HG02938 (cell line): Measurements from ENCODE around the gene AKT1.
"Not testable (repeated sequence)": the region's sequence is repeated elsewhere in the genome, so short reads cannot be mapped to it uniquely, and the experiment has no call there.

Experiments used
- ATAC-seq: cut with Tn5 transposase; IDR thresholded peaks from one replicate; pipeline ENCODE4 v1.9.1; 2021; ENCODE audit warnings: mild to moderate bottlenecking, moderate library complexity; ENCODE audit not compliant: unreplicated experiment

AKT1 gene

DNA sequence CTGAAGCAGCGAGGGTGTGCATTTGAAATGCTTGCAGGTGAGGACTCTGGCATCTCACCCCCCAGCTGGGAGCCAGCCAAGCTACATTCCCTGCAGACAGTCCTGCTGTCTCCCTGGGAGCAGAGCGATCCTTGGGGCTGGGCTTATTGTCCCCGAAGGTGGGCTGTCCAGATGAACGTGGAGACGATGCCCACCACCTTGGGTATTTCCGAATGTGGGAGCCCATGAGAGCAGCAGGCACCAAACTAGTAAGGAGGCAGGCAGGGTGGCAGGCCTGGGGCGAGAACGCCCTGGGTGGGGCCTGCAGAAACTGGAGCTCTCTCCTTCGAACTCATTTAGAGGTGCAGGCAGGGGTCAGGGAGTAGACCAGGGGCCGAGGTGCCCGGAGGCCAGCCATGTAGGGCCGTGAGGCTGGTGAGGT is 23.8 kb upstream of the AKT1 start:
- no peak for ATAC-seq

DNA sequence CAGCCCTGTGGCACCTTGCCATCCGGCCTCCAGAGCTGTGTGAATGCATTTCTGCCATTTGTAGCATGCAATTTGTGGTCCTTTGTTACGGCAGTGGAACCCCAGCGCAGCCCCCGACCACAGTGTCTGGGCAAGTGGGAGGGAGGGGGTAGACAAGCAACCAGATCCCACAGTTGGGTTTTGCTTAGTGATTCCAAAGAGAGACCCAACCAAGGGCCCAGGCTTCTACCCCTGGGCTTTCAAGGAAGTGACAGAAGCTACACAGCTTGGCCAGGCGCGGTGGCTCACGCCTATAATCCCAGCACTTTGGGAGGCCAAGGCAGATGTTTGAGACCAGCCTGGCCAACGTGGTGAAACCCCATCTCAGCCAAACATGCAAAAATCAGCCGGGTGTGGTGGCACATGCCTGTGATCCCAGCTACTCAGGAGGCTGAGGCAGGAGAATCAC is 23.2 kb upstream of the AKT1 start:
- no peak for ATAC-seq

DNA sequence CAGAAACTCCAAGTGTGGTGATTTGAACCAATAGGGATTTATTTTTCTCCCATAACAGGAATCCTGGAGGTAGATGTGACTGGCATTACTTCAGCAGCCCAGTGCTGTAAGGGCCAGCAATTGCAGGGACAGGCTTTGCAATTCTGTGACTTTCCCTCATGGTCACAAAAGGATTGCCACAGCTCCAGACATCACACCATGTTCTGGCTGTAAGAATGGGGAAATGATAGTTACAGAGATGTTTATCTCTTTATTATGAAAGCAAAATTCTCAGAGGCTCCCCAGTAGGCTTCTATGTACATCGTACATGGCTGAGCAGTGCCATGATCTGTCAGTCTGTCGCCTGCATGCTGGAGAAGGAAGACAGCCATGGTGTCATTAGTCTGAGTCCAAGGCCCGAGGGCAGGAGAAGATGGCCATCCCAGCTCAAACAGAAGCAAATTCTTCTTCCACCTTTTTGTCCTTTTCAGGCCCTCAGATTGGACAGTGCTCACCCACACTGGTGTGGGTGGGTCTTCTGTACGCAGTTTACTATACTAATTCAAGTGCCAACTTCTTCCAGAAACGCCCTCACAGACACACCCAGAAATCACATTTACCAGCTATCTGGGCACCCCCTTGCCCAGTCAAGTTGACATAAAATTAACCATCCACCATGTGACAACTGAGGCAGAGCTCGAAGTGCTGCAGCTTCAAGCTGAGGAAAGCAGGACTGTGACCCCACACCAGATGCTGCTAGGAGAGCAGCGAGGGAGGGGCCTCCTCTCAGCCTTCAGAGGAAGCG is 22.6 kb upstream of the AKT1 start:
- ATAC-seq: no peak

DNA sequence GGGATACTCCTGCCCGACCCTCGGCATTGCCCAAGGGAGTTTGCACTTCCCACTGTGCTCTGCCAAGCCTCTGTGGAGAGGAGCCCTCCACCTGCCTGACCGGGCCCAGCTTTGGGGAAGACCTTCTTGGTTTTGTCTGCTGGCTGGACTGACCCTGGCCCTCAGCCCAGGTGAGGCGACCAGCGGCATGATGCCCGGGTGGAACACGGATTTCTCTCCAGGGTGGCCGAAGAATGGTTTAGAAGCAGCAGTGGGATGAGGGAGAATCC is 21.0 kb upstream of the AKT1 start:
- no peak for ATAC-seq

DNA sequence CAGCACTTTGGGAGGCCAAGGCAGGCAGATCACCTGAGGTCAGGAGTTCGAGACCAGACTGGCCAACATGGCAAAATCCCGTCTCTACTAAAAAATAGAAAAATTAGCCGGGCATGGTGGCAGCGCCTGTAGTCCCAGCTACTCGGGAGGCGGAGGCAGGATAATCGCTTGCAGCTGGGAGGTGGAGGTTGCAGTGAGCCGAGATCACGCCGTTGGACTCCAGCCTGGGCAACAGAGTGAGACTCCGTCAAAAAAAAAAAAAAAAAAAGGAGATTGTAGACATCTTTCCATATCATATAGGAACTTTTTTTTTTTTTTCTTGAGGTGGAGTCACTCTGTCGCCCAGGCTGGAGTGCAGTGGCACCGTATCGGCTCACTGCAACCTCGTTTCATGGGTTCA is 19.2 kb upstream of the AKT1 start:
- ATAC-seq: not testable (repeated sequence)

DNA sequence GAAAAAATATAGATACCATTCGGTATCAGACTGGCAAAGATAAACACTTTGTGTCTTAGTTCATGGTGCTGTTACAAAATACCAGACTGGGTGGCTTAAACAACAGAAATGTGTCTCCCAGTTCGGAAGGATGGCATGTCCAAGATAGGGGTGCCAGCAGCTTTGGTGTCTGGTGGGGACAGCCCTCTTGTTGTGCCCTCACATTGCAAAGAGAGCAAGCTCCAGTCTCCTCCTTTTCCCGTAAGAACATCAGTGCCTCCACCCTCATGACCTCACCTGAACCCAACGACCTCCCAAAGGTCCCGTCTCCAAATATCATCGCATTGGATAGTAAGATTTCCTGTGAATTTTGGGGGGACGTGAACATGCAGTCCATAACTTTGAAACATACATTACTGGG is 17.7 kb upstream of the AKT1 start:
- ATAC-seq: no peak

DNA sequence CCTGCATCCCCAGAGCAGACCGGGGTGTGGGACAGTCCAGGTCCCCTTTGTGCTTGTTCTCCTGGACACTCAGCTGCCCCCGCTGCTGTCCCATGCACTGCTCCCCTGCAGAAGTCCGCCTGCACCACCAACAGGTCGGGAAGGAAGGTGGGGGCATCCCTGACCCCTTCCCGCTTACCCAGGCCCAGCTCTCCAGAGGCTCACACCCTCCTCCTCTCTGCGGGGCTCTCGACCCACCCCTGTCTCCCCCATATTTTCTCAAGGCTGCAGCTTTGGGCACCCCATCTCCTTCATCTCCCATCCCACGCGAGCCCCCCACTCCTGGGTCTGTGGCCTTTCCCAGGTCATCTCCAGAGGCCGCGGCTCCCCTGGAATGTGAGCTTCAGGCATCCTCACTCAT is 14.8 kb upstream of the AKT1 start:
- ATAC-seq: no peak

DNA sequence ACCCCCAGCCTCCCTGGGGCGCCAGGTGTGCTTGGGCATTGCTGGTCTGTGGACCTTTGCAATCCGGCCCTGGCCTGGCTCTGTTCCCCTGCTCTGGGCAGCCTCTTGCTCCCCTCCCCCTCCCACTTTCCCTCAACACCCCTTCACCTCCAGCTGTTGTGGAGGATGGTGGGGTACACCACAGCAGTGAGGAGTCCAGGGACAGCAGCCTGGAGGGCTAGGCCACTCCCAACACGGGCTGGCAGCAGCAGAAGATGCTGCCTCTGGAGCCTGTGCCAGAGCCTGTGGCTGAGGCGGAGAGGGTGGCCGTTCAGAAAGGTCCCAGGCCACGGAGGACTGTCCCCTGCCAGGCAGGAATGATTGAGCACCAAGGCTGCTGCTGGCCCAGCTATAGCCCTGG is 12.9 kb upstream of the AKT1 start:
- ATAC-seq: no peak

DNA sequence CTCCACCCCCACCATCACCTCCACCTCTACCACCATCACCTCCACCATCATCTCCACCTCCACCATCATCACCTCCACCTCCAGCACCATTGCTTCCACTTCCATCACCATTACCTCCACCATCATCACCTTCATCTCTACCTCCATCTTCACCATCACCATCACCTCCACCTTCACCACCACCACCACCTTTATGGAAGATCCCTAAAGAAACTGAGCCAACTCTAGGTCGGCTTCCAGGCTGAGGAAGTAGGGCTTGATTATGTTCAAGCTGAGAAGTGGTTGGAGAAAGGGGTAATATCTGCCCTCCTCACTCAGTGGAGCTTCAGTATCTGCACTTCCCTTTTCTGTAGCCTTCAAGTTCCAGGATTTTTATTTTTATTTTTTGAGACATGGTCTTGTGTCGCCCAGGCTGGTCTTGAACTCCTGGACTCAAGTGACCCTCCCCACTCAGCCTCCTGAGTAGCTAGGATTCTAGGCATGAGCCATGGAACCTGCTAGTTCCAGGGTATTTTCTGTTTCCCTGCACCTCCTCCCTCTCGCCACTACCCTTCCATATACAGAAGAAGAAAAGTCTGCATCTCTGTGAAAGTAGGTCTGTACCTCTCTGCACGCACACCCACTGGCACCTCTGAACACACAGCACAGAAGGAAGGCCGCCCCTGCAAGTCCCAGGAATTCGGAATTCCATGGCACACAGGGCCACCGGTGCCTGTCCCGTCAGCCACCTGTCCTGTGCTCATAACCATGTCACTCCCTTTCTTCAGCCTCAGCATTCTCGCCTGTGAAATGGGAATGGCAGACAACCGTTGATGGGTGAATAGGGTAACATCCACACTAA is 11.3 kb upstream of the AKT1 start:
- no peak for ATAC-seq

DNA sequence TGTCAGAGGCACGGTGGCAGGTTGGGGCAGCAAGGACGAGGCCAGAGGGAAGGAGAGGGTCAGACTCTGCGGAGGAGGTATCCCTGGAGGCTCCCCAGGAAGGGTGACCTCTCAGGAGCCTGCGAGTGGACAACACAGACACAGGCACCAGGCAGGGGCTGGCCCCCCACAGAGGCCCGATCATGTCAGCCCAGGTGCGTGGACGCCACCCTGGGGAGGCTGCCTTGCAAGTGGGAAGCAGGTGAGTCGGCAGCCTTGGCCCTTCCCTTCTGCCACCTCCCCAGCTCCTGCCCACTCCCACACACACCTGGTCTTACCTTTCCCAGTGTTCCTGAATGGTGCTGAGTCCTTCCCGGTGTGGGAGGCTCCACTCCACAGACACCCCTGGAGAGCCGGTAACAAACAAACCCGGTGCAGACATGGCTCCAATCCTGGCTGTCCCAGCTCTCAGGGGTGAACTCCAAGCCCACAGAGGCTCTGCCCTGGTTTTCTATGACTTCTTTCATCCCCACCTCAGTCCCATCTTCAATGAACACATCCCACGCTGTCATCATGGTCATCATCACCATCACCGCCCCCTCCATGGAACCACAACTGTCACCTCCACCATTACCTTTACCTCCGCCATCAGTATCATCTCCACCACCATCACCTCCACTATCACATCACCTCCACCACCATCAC is 10.5 kb upstream of the AKT1 start:
- ATAC-seq: no peak

DNA sequence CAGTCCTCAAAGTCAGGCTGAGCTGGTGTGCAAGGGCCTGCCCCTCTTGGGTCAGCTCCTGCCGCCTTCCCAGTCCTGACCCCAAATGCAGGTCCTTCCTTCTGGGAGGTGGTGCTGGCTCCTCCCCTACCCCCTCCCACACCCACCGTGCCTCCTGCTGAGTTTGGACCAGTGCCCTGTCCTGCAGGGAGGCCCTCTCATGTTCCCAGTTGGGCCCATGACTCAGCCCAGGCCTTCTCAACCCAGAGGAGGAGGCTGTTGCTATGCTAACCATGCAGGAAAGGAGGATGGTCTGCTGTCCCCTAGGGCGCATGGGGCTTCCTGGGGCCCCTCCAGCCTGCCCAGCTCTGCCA is 9.8 kb upstream of the AKT1 start:
- no peak for ATAC-seq

DNA sequence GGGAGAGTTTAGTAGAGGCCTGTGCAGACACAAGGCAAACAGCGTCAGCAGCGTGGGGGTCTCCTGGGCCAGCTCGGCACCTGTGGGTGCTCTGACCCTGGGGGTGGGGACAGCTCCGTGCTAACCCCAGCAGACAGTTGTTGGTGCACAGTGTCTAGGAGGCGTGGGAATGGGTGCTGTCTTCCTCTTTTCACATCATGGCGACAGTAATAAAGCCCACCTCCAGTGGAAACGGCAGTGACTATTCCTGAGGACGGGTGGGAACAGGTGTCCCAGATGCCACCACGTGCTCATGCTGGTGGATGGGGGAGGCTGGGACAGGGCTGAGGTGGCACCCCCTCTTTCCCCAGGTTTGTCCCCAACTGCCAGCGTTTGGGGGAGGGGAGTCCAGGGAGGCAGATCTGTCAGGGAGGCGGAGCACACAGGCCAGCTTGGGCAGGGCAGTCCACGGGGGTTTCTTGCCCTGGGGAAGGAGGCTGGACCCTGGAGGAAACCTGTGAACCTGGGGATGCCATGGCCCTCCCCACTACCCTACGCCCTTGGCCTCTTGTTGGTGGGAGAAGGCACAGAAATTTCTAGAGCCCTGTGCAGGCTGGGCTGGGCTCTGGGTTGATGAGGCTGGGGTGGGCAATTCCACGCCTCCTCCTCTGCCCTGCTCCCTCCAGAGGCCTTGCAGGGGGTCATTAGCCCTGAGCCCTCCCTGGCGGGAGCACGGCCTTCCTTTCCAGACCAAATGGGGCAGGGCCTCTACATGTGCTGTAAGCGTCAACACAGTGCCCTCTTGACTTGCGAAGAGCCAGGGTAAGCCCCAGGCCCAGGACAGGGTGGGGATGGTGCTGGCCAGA is 9.2 kb upstream of the AKT1 start:
- no peak for ATAC-seq

DNA sequence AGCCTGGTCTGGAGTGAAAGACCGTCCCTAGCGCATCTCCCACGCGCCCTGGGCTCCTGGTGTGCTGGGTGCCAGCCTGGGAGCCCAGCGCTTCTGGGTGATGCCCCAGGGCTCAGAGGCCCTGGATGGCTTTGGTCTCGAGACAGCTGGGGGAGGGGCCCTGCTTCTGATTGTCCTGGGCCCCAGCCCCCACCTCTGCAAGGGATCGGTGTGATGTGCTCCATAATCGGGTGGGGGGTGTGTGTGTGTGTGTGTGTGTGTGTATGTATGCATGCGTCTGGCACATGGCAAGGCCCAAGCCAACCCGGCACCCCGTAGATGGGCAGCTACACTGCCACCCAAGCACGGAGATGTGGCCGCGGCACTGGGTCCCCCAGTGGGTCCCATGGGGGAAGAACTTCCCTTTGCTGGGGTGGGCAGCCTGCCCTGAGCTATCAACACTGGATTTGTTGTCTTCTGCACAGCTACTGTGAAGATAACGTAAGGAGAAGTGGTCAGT is 8.4 kb upstream of the AKT1 start:
- no peak for ATAC-seq

DNA sequence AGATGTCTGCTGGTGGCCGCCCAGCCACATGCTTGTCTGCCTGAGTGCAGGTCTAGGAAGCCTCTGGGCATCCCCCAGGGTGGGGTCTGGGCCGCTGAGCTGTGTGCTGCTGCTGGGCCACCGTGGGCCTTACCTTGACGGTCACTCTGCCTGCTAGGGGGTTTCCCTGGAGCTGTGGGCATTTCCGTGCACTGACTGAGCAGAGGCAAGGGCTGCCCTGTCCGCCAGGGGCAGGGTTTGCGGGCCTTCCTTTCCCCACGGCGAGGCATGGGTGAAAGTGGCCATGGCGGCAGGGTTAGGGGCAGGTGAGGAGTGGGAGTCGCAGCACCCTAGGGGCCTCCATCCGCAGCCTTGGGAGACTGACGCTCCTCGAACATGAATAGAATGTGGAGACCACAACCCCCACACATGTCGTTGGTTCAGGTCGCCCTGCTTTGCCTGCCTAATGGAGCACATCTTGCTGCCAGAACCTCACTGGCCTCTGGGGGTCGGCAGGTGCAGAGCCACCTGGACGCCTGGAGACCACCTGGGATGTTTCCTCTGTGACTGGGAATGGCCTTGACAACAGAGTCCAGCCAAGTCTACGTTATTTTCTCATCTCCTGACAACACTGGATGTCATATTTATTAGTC is 7.8 kb upstream of the AKT1 start:
- ATAC-seq: no peak

DNA sequence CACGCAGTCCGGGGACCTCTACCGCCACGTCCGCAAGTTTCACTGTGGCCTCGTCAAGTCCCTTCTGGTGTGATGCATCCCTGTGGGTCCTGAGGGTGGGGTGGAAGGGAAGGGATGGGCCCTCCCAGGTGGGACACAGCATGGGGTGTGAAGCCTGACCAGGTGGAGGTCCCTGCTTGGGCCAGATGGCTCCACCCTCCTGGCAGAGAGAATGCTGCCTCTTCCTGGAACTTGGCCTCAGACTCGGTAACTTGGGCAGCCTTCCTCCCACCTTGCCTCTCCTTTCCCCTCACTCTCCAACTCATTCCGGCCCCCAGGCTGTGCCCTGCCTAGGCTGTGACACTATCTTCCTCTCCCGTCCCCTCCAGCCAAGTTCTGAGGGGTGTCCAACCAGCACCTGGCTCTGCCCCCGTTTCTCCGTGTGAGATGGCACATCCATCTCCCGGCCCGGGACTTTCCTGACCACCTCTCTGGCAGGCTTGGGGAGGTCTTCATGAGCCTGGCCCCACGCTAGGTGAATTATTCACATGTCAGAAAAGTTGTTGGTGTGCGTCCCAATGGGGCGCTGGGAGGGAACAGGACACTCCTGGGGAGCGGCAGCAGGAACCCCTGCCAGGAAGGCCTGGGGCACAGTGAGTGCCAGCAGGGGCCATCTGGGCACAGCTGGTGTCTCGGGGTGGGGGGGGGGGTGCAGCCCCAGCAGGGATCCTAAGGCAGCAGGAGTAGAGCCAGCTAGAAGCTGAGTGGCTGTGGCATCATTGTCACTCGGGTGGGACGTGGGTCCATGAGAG is 7.0 kb upstream of the AKT1 start:
- ATAC-seq: no peak

DNA sequence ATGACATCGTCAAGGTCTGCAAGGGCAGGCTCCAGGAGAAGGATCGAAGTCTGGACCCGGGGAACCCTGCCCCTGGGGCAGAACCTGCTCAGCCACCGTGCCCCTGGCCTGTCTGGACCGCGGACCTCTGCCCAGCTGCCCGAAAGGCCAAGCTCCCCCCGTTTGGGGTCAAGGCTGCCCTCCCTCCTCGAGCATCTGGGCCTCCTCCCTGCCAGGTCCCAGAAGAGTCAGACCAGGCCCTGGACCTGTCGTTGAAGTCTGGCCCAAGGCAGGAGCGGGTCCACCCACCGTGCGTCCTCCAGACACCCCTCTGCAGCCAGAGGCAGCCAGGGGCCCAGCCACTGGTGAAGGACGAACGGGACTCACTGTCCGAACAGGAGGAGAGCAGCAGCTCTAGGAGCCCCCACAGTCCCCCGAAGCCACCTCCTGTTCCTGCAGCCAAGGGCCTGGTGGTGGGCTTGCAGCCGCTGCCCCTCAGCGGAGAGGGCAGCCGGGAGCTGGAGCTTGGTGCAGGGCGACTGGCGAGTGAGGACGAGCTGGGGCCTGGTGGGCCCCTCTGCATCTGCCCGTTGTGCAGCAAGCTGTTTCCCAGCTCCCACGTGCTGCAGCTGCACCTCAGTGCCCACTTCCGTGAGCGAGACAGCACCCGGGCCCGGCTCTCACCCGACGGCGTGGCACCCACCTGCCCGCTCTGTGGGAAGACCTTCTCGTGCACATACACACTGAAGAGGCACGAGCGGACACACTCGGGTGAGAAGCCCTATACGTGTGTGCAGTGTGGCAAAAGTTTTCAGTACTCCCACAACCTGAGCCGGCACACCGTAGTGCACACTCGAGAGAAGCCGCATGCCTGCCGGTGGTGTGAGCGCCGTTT is 6.2 kb upstream of the AKT1 start:
- no peak for ATAC-seq

DNA sequence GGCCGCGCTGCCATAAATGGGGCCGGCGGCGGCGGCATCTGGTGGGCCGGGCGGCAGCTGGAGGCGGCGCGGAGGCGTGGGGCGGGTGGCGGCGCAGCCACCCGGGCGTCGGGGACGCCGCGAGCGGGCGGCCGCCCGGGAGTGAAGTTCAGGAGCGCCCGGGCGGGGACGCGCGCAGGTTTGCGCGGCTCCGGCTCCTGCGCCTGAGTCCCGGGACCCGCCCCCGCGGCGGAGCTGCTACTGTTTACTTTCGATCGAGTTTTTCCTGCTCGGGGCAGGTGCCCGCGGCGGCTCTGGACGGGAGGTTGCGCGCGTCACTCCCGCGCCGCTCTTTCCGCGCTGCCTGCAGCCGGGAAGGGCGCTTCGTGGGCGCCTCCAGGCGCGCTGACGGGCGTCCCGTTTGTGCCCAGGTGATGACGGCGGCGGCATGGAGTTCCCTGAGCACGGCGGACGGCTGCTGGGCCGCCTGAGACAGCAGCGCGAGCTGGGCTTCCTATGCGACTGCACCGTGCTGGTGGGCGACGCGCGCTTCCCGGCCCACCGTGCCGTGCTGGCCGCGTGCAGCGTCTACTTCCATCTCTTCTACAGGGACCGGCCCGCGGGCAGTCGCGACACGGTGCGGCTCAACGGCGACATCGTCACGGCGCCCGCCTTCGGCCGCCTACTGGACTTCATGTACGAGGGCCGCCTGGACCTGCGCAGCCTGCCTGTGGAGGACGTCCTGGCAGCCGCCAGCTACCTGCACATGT is 5.4 kb upstream of the AKT1 start, which contains the start of gene ZBTB42:
TSS of gene ZBTB42 (plus strand) at position 331 of the 749 bp plus-strand sequence. CDS start at position 428, 97 bp downstream.
- ATAC-seq: peak; percentile 23
